SU-DHL-6 (cell line): Measurements from ENCODE around the gene MYL3.

Experiments used
- EZH2phosphoT487 ChIP-seq: fragments of 200-600 bp; sonication (generic), shearing (Covaris generic); conservative IDR thresholded peaks from 2 replicates; pipeline ENCODE4 v1.6.1; 2018; ENCODE audit warnings: mild to moderate bottlenecking, antibody characterized with exemption, low read length, moderate library complexity, mixed read lengths
- TF ChIP-seq, protein P1 (sequence below): fragments of 200-600 bp; sonication (generic); IDR thresholded peaks from one replicate; pipeline ENCODE4 v1.5.1; 2017; ENCODE audit warnings: antibody characterized with exemption, mild to moderate bottlenecking, low read length, moderate library complexity; ENCODE audit not compliant: insufficient read depth, poor library complexity, severe bottlenecking

DNA sequence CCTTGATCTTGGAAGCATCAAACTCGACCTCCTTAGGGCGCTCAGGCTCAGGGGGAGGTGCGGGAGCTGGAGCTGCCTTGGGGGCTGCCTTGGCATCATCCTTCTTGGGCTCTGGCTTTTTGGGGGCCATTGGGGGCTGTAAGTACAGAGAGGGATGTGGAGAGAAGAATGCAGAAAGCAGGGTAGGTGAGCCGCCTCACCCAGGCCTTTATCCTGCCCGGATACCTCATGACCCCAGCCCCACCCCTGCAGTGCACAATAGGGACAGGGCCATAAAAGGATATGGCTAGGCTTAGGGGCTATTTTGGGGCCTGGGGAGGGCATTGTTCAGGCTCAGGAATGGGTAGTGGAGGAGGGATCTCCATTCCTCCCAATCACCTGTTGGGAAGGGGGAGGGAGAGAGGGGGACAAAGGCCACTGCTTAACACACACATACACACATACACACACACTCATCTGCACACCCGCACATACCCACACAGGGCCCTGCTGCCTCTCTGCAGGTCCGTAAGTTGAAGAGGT lies at the start of gene MYL3:
- TF ChIP-seq, protein P1, sequence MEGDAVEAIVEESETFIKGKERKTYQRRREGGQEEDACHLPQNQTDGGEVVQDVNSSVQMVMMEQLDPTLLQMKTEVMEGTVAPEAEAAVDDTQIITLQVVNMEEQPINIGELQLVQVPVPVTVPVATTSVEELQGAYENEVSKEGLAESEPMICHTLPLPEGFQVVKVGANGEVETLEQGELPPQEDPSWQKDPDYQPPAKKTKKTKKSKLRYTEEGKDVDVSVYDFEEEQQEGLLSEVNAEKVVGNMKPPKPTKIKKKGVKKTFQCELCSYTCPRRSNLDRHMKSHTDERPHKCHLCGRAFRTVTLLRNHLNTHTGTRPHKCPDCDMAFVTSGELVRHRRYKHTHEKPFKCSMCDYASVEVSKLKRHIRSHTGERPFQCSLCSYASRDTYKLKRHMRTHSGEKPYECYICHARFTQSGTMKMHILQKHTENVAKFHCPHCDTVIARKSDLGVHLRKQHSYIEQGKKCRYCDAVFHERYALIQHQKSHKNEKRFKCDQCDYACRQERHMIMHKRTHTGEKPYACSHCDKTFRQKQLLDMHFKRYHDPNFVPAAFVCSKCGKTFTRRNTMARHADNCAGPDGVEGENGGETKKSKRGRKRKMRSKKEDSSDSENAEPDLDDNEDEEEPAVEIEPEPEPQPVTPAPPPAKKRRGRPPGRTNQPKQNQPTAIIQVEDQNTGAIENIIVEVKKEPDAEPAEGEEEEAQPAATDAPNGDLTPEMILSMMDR: no peak
- no peak for TF ChIP-seq EZH2phosphoT487
